Upper lobe of right lung (tissue), 1 donor: ENCODE results near the gene TRAK2. TPM values are rescaled to one million over a fixed set of nuclear protein-coding genes. Genes with fewer than 3 reads are reported as not detected.

ENCODE experiments used
- ATAC-seq: fragments of 200-7000 bp; cut with Tn5 transposase; one replicate; pipeline ENCODE4 v1.9.1; 2020; ENCODE audit warnings: mild to moderate bottlenecking, moderate library complexity
- DNase-seq: peaks from one replicate; pipeline ENCODE4 v3.0.0-alpha.2; 2020
- H3K27ac ChIP-seq: fragments of 200-600 bp; one replicate; pipeline ENCODE4 v1.8.0; 2022
- H3K27me3 ChIP-seq: fragments of 200-600 bp; one replicate; pipeline ENCODE4 v1.8.0; 2022; ENCODE audit warnings: mild to moderate bottlenecking
- H3K36me3 ChIP-seq: fragments of 200-600 bp; one replicate; pipeline ENCODE4 v1.8.0; 2022
- H3K4me1 ChIP-seq: fragments of 200-600 bp; one replicate; pipeline ENCODE4 v1.8.0; 2022
- H3K4me3 ChIP-seq: fragments of 200-600 bp; one replicate; pipeline ENCODE4 v1.8.0; 2022; ENCODE audit warnings: mild to moderate bottlenecking
- H3K9me3 ChIP-seq: fragments of 200-600 bp; one replicate; pipeline ENCODE4 v1.8.0; 2022
- CTCF ChIP-seq: fragments of 200-600 bp; IDR thresholded peaks from one replicate; pipeline ENCODE4 v1.8.0; 2022; ENCODE audit warnings: antibody characterized with exemption
- intact Hi-C: fragments of 100-400 bp; cut with DNase I; formaldehyde crosslinking; loops from one replicate; pipeline ENCODE4 v1.11.0; 2022
- total RNA-seq: library from RNA; stranded (reverse); fragmentation: NEBNext Ultra II Directional; extraction: Animal tissue kit (Norgen Biotek cat#: 25700); gene quantifications from one replicate; pipeline ENCODE4 v1.2.1, GENCODE V29; 2021
- donor health status: DM: no; HTN: yes; CAD: no; lungs with severe emphysema.

The TRAK2 gene
- total RNA-seq, 1 donor from 2014 or later: 78.0 TPM

- no peak overlapping the region for H3K4me3 ChIP-seq
- no peak for TF ChIP-seq CTCF
- H3K27me3 ChIP-seq: no peaks in the 10 kb centered on the region
- no peak overlapping the region for H3K27ac ChIP-seq
- H3K4me1 ChIP-seq: no peaks in the 10 kb centered on the region
- no peaks in the 10 kb centered on the region for H3K9me3 ChIP-seq
- H3K36me3 ChIP-seq: peaks cover 24% of the 10 kb centered on the region
- DNase-seq (no peak), ATAC-seq (no peak)
- intact Hi-C loops: no loop called here
Observed at GRCh38 chr2:201483342-201483741, 32.1 kb upstream of the TRAK2 start.

DNA sequence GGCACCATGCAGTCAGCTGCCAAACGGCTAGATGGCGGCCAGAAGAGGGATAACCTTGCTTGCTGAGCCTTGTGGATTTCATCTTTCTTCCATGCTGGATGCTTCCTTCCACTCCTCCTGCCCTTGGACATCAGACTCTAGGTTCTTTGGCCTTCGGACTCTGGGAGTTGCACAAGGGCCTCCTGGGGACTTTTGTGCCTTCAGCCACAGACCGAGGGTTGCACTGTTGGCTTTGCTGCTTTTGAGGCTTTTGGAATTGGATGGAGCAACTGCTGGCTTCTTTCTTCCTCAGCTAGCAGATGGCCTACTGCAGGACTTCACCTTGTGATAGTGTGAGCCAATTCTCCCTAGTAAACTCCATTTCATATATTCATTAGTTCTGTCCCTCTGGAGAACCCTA is 31.3 kb upstream of the TRAK2 start:
- Histone ChIP-seq H3K4me3 (no peak overlapping the region), H3K9me3 (no peaks in the 10 kb centered on the region), H3K4me1 (no peaks in the 10 kb centered on the region), H3K27me3 (no peaks in the 10 kb centered on the region), H3K27ac (no peak overlapping the region), H3K36me3 (peaks cover 32% of the 10 kb centered on the region)
- no peak for DNase-seq
- intact Hi-C loops: no loop called here
- ATAC-seq: no peak
- no peak for TF ChIP-seq CTCF

GRCh38 chr2:201472411-201472810 is 21.2 kb upstream of the TRAK2 start:
- DNase-seq: no peak
- H3K4me1 ChIP-seq: no peaks in the 10 kb centered on the region
- intact Hi-C loops: no loop called here
- no peaks in the 10 kb centered on the region for H3K9me3 ChIP-seq
- no peak for TF ChIP-seq CTCF
- no peak for ATAC-seq
- no peak overlapping the region for H3K4me3 ChIP-seq
- H3K27ac ChIP-seq: no peak overlapping the region
- H3K27me3 ChIP-seq: no peaks in the 10 kb centered on the region
- H3K36me3 ChIP-seq: peaks cover 77% of the 10 kb centered on the region

DNA sequence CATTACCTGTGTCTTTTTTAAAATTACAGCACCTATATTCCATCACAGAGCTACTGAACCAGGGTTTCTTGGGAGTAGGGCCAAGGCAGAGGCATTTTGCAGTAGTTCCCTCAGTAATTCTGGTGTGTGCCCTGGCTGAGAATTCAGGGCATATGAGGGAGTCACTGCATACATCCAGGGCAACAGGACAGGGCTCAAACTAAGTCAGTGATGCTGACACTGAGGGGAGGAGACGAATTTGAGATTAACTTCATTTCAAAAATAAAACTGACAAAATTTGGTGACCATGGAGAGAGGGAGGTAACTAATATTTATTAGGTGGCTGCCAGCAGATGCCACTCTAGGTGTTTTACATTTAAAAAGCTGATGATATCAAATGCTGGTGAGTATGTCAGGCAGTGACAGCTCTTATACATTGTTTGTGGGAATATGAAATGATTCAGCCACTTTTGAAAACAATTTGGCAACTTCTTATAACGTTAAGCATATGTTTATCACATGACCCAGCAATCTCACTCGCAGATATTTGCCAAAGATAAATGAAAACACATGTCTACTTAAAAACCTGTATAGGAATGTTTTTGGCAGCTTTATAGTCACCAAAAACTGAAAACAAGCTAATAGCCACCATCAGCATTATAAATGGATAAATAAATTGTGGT is 20.6 kb upstream of the TRAK2 start:
- DNase-seq (no peak), ATAC-seq (no peak)
- Histone ChIP-seq H3K27me3 (no peaks in the 10 kb centered on the region), H3K4me1 (no peaks in the 10 kb centered on the region), H3K36me3 (peaks cover 78% of the 10 kb centered on the region), H3K9me3 (no peaks in the 10 kb centered on the region), H3K27ac (no peak overlapping the region), H3K4me3 (no peak overlapping the region)
- intact Hi-C loops: no loop called here
- TF ChIP-seq CTCF: no peak

DNA sequence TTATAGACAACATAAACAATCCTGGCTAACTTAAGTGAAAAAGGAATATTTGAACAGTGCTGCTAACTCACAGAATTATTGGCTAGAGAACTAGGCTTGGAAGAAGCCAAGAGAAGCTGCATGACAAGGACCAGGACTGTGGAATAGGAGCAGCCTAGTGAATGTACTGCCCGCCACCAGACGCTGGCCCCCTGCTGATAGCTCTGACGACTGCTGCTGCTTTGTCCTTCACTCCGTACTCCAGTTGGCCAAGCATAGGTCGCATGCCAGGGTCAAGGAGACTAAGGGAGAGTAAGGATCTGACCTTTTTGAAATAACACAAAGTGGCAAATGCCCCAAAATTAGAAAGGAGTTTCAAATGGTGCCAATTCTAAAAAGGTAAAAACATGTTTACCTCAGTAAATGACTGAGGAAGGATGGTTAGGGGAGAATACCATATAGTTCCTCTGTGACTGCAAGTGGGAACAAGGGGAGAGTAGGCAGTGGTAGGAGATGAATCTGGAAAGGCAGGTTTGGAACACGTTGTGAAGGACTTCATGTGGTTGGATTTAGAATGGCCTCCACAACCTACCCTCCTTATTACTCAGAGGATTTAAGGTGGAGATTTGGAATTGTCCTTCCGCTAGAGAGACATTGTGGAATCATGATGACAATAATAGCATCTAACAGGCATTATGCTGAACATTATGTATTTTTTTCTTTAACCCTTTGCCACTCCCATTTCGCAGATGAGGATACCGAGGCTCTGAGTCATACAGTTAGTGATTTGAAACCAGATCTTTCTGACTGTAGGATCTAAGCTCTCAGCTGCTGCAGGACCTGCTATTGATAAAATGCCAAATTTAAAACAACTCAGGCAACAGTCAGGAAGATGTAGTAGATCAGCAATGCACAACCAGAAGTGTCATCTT is 19.8 kb upstream of the TRAK2 start:
- H3K9me3 ChIP-seq: no peaks in the 10 kb centered on the region
- H3K27ac ChIP-seq: no peak overlapping the region
- intact Hi-C loops: no loop called here
- no peaks in the 10 kb centered on the region for H3K27me3 ChIP-seq
- no peak for TF ChIP-seq CTCF
- no peak for ATAC-seq
- H3K4me3 ChIP-seq: no peak overlapping the region
- no peak for DNase-seq
- peaks cover 78% of the 10 kb centered on the region for H3K36me3 ChIP-seq
- H3K4me1 ChIP-seq: no peaks in the 10 kb centered on the region
